ENCODE data around the gene PCNX2.
"Not testable (repeated sequence)": the region's sequence is repeated elsewhere in the genome, so short reads cannot be mapped to it uniquely, and the experiment has no call there.

PCNX2 gene

GRCh38 chr1:233005156-233005555 is 290.4 kb downstream of the PCNX2 start:
- no peak for DNase-seq

- DNase-seq = no peak
Measured at GRCh38 chr1:233004451-233004850, 291.1 kb downstream of the PCNX2 start.

- DNase-seq = not testable (repeated sequence)
Measured at GRCh38 chr1:233003638-233004037, 291.9 kb downstream of the PCNX2 start.

GRCh38 chr1:232999956-233000625 is 295.4 kb downstream of the PCNX2 start:
- DNase-seq = no peak

- no peak for DNase-seq
Measured at GRCh38 chr1:232998646-232999045, 296.9 kb downstream of the PCNX2 start.

GRCh38 chr1:232998138-232998537 is 297.4 kb downstream of the PCNX2 start:
- DNase-seq = no peak

GRCh38 chr1:232996143-232996542 is 299.4 kb downstream of the PCNX2 start:
- DNase-seq = no peak

- DNase-seq = no peak
Measured at GRCh38 chr1:232995189-232995588, 300.3 kb downstream of the PCNX2 start.

GRCh38 chr1:232993555-232993954 is 302.0 kb downstream of the PCNX2 start:
- no peak for DNase-seq

- DNase-seq = no peak
Measured at GRCh38 chr1:232992227-232992626, 303.3 kb downstream of the PCNX2 start.

- no peak for DNase-seq
Measured at GRCh38 chr1:232991238-232991637, 304.3 kb downstream of the PCNX2 start.

- DNase-seq = no peak
Measured at GRCh38 chr1:232990176-232991128, 305.1 kb downstream of the PCNX2 start.

- DNase-seq = no peak
Measured at GRCh38 chr1:232988572-232989040, 306.9 kb downstream of the PCNX2 start.

- no peak for DNase-seq
Measured at GRCh38 chr1:232987774-232988140, 307.8 kb downstream of the PCNX2 start.

- no peak for DNase-seq
Measured at GRCh38 chr1:232987046-232987773, 308.3 kb downstream of the PCNX2 start.

- no peak for DNase-seq
Measured at GRCh38 chr1:232986527-232986922, 309.0 kb downstream of the PCNX2 start.

- no peak for DNase-seq
Measured at GRCh38 chr1:232985882-232986526, 309.5 kb downstream of the PCNX2 start.

- no peak for DNase-seq
Measured at GRCh38 chr1:232984577-232985425, 310.7 kb downstream of the PCNX2 start.

- DNase-seq = no peak
Measured at GRCh38 chr1:232983817-232984567, 311.5 kb downstream of the PCNX2 start.

GRCh38 chr1:232983375-232983774 is 312.1 kb downstream of the PCNX2 start:
- DNase-seq = no peak

Data from Kasumi-1 (cell line).